ENCODE data around the gene WDR45.

WDR45 gene

DNA sequence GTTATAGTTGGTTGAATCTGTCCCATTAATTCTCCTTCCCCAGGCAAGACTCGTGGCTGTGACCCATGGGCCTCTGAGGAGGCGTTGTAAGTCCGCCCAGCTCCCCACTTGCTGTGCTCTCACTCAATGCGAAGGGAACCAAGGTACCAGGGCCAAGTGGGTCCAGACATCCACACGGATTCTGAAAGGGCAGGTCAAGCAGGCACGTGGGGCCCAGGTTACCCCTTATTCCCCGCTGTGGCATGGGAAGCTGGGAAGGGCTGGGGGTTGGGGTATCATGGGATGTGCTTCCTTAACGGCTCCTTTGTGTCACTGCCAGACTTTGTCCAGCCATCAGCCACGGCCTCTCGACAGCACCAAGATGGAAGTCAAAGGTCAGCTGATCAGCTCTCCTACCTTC, 17.8 kb downstream of the WDR45 start:
- Histone ChIP-seq H3K9ac (no peak overlapping the region), H3K36me3 (ENCODE audit: insufficient read depth) (no peaks in the 10 kb centered on the region), H3K4me2 (no peak overlapping the region), H3K4me3 (IDR thresholded peaks at IDR 0.05; ENCODE audit: insufficient read depth, low read depth, low read length) (no peak overlapping the region), H3K27ac (no peak overlapping the region), H3K27me3 (ENCODE audit: insufficient read depth, low read depth) (no peaks in the 10 kb centered on the region), H2AFZ (ENCODE audit: low read depth) (no peak overlapping the region), H3K79me2 (ENCODE audit: insufficient read depth, low read depth) (no peaks in the 10 kb centered on the region), H4K20me1 (ENCODE audit: insufficient read depth) (no peaks in the 10 kb centered on the region), H3K4me1 (ENCODE audit: low read depth, poor library complexity, severe bottlenecking) (no peaks in the 10 kb centered on the region)
- TF ChIP-seq CTCF (conservative IDR thresholded peaks at IDR 0.05; ENCODE audit: low read depth, low read length) = no peak

DNA sequence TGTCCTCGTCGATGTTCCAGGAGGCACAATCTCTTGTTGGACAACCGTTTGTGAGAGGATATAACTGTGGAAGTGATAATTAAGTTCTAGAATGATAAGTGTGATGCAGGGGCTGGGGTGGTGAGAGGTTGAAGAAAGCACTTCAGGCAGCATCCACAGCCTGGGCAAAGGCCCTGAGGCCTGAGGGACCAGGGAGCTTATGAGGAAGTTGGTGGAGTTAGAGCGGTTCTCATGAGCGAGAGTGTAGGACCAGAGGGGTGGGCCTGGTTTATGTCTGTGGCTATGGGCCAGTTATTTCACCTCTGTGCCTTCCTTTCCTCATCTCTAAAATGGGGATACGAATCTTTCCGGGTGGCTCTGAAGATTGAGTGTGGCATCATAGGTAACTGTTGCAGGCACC, 18.2 kb downstream of the WDR45 start:
- no peak overlapping the region for H3K27ac ChIP-seq
- no peaks in the 10 kb centered on the region for H3K27me3 ChIP-seq (ENCODE audit: insufficient read depth, low read depth)
- no peak overlapping the region for H3K4me3 ChIP-seq (IDR thresholded peaks at IDR 0.05; ENCODE audit: insufficient read depth, low read depth, low read length)
- no peak for TF ChIP-seq CTCF (conservative IDR thresholded peaks at IDR 0.05; ENCODE audit: low read depth, low read length)
- no peak overlapping the region for H3K4me2 ChIP-seq
- no peaks in the 10 kb centered on the region for H3K4me1 ChIP-seq (ENCODE audit: low read depth, poor library complexity, severe bottlenecking)
- no peaks in the 10 kb centered on the region for H3K79me2 ChIP-seq (ENCODE audit: insufficient read depth, low read depth)
- H4K20me1 ChIP-seq (ENCODE audit: insufficient read depth) = no peaks in the 10 kb centered on the region
- H3K36me3 ChIP-seq (ENCODE audit: insufficient read depth) = no peaks in the 10 kb centered on the region
- H3K9ac ChIP-seq = no peak overlapping the region
- H2AFZ ChIP-seq (ENCODE audit: low read depth) = no peak overlapping the region

DNA sequence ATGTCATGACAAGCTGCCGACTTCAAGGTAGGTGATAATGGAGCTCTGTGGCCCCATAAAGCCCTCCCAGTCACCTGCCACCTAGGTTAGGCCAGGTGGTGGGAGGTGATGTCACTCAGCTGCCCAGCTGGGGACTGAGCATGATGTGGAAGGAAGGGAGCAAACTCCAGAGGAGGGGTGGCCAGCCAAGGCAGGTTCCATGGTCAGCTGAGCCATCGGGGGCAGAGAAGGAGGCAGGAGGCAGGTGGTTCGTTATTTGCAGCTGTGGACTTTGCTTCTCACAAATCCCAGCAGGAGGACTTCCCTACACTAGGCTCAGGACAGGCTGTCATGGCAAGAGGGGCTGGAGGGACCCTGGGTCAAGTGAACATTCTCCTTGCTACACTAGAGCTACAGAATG, 18.8 kb downstream of the WDR45 start:
- Histone ChIP-seq H3K79me2 (ENCODE audit: insufficient read depth, low read depth) (no peaks in the 10 kb centered on the region), H3K9ac (no peak overlapping the region), H4K20me1 (ENCODE audit: insufficient read depth) (no peaks in the 10 kb centered on the region), H3K27ac (no peak overlapping the region), H3K27me3 (ENCODE audit: insufficient read depth, low read depth) (no peaks in the 10 kb centered on the region), H3K4me2 (no peak overlapping the region), H3K4me1 (ENCODE audit: low read depth, poor library complexity, severe bottlenecking) (no peaks in the 10 kb centered on the region), H3K4me3 (IDR thresholded peaks at IDR 0.05; ENCODE audit: insufficient read depth, low read depth, low read length) (no peak overlapping the region), H3K36me3 (ENCODE audit: insufficient read depth) (no peaks in the 10 kb centered on the region), H2AFZ (ENCODE audit: low read depth) (no peak overlapping the region)
- no peak for TF ChIP-seq CTCF (conservative IDR thresholded peaks at IDR 0.05; ENCODE audit: low read depth, low read length)

DNA sequence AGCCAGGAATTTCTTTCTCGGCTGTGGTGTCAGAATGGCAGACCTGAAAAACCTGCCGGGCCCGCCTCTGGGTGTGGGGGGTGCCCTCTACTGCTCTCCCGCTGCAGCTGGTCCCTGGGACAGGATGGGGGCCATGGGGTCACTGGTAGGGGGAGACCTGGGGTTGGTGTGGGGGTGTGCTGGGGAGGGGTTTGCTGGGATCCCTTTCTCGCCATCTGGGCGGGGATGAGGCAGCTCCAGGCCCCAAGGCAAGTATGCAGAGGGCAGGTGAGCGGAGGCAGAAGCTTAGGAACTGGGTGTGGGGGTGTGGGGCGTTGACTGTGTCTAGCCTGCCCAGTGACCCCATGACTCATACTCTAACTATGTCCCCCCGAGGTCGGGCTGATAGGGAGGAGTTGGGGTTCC, 20.0 kb downstream of the WDR45 start:
- H3K27me3 ChIP-seq (ENCODE audit: insufficient read depth, low read depth) = no peaks in the 10 kb centered on the region
- H3K27ac ChIP-seq = no peak overlapping the region
- no peak overlapping the region for H2AFZ ChIP-seq (ENCODE audit: low read depth)
- TF ChIP-seq CTCF (conservative IDR thresholded peaks at IDR 0.05; ENCODE audit: low read depth, low read length) = no peak
- no peak overlapping the region for H3K4me3 ChIP-seq (IDR thresholded peaks at IDR 0.05; ENCODE audit: insufficient read depth, low read depth, low read length)
- no peaks in the 10 kb centered on the region for H4K20me1 ChIP-seq (ENCODE audit: insufficient read depth)
- no peaks in the 10 kb centered on the region for H3K36me3 ChIP-seq (ENCODE audit: insufficient read depth)
- no peaks in the 10 kb centered on the region for H3K79me2 ChIP-seq (ENCODE audit: insufficient read depth, low read depth)
- no peak overlapping the region for H3K4me2 ChIP-seq
- no peaks in the 10 kb centered on the region for H3K4me1 ChIP-seq (ENCODE audit: low read depth, poor library complexity, severe bottlenecking)
- H3K9ac ChIP-seq = no peak overlapping the region

DNA sequence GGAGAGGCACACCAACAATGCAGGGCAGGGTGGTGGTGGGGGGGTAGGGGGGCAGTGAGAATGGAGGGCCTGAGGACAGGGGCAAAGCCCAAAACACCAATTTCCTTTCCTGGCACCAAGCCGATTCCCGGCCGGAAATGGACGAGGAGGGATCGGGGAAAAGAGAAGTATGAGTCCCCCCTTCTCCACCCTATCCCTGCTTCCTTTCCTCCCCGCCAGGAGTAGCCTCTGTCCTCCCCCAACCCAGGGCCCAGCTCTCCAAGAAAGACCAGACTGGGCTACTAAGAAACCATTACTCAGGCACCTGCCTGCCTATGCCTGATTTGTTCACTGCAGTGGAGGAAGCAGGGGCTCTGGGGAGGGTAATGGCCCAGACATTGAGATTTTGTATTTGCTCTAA, 20.5 kb downstream of the WDR45 start:
- Histone ChIP-seq H3K27me3 (ENCODE audit: insufficient read depth, low read depth) (no peaks in the 10 kb centered on the region), H3K4me3 (IDR thresholded peaks at IDR 0.05; ENCODE audit: insufficient read depth, low read depth, low read length) (no peak overlapping the region)

More for the DNA sequence above, 20.5 kb downstream of the WDR45 start:
- Histone ChIP-seq H3K4me1 (ENCODE audit: low read depth, poor library complexity, severe bottlenecking) (no peaks in the 10 kb centered on the region), H3K9ac (no peak overlapping the region), H3K27ac (no peak overlapping the region), H4K20me1 (ENCODE audit: insufficient read depth) (no peaks in the 10 kb centered on the region), H3K79me2 (ENCODE audit: insufficient read depth, low read depth) (no peaks in the 10 kb centered on the region), H2AFZ (ENCODE audit: low read depth) (no peak overlapping the region), H3K36me3 (ENCODE audit: insufficient read depth) (no peaks in the 10 kb centered on the region), H3K4me2 (no peak overlapping the region)
- no peak for TF ChIP-seq CTCF (conservative IDR thresholded peaks at IDR 0.05; ENCODE audit: low read depth, low read length)
